Body of pancreas (tissue), 4 donors: ENCODE results near the gene PPP6R2. TPM values are rescaled to one million over a fixed set of nuclear protein-coding genes. Genes with fewer than 3 reads are reported as not detected.

ENCODE experiments used
- ATAC-seq: fragments of 150-250 bp; one replicate; pipeline ENCODE4 v1.9.1; 2016
- DNase-seq, 4 donors: peaks; one replicate each; pipeline ENCODE4 v3.0.0-alpha.2; 2019
- H3K27ac ChIP-seq, 4 donors: fragments of 200-600 bp; sonication (generic); 1 replicate in 3 of 4; 2 replicates in 1 of 4; pipeline versions ENCODE4 v1.5.1 to v1.6.1; 2016 to 2019; ENCODE audit warnings: mild to moderate bottlenecking in 1 of 4, mixed read lengths in 1 of 4, moderate library complexity in 1 of 4
- H3K27me3 ChIP-seq, 2 donors: fragments of 200-600 bp; sonication (generic); one replicate each; pipeline ENCODE4 v1.6.0; 2016; ENCODE audit warnings: mild to moderate bottlenecking in 1 of 2
- H3K36me3 ChIP-seq, 2 donors: fragments of 200-600 bp; sonication (generic); replicated peaks in 1 of 2; 2 replicates each; pipeline ENCODE4 v1.5.1; 2016; ENCODE audit warnings: low read depth in 2 of 2; ENCODE audit not compliant: insufficient read depth in 1 of 2
- H3K4me1 ChIP-seq: fragments of 200-600 bp; sonication (generic); one replicate; pipeline ENCODE4 v1.6.0; 2016
- H3K4me3 ChIP-seq, 2 donors: fragments of 200-600 bp; sonication (generic); 1 replicate in 1 of 2; 2 replicates in 1 of 2; pipeline ENCODE4 v1.5.1; 2016 to 2019
- H3K9me3 ChIP-seq, 3 donors: fragments of 200-600 bp; sonication (generic); 1 replicate in 2 of 3; 2 replicates in 1 of 3; pipeline ENCODE4 v1.5.1; 2016
- CTCF ChIP-seq, 7 experiments: fragments of 450-650 bp in 4 of 7; fragments of 200-600 bp in 3 of 7; sonication (generic) in 3 of 7; IDR thresholded peaks; one replicate each; pipeline ENCODE4 v1.5.1; 2016 to 2019; ENCODE audit warnings: antibody characterized with exemption in 7 of 7
- POLR2A ChIP-seq, 3 donors: fragments of 450-650 bp; IDR thresholded peaks; one replicate each; pipeline ENCODE4 v1.6.1; 2016; ENCODE audit warnings: antibody characterized with exemption in 3 of 3, mild to moderate bottlenecking in 2 of 3
- WGBS, 2 donors: methylation state at CpG; one replicate each; pipeline ENCODE4 v1.1.5; 2017; 5-methylcytosine and 5-hydroxymethylcytosine counted together
- intact Hi-C: fragments of 100-400 bp; cut with DNase I; formaldehyde crosslinking; loops from one replicate; pipeline ENCODE4 v1.15.1; 2023
- total RNA-seq, 2 donors: library from RNA; depleted of rRNA; stranded (reverse); fragments of >200 nt; gene quantifications; one replicate each; pipeline ENCODE4 v1.1.0, GENCODE V29; 2016

PPP6R2 gene
- total RNA-seq, 2 donors from 2014 or later: 48.8 to 53.4 TPM

DNA sequence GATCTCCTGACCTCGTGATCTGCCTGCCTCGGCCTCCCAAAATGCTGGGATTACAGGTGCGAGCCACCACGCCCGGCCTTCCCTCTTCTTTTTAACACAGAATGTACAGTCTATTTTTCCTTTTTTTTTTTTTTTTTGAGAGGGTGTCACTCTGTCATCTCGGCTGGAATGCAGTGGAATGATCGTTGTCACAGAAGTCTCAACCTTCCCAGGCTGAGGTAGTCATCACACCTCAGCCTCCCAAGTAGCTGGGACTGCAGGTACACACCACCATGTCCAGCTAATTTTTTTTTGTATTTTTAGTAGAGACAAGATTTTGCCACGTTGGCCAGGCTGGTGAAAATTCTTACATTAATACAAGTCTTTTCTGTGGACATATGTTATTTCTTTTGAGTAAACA, 13.1 kb downstream of the PPP6R2 start:
- Histone ChIP-seq H3K4me3 (no peak overlapping the region), H3K27me3 (no peaks in the 10 kb centered on the region), H3K27ac (no peak overlapping the region), H3K9me3 (no peaks in the 10 kb centered on the region), H3K4me1 (peaks cover 6% of the 10 kb centered on the region), H3K36me3 (no peaks in the 10 kb centered on the region)
- DNase-seq (no peak), ATAC-seq (no peak)
- 86 to 95% methylated on average over 8 of the region's 8 CpGs for WGBS, 2 donors
- intact Hi-C loops: no loop called here
- TF ChIP-seq POLR2A (IDR thresholded peaks at IDR 0.05): no peak
- TF ChIP-seq CTCF (IDR thresholded peaks at IDR 0.05): no peak

DNA sequence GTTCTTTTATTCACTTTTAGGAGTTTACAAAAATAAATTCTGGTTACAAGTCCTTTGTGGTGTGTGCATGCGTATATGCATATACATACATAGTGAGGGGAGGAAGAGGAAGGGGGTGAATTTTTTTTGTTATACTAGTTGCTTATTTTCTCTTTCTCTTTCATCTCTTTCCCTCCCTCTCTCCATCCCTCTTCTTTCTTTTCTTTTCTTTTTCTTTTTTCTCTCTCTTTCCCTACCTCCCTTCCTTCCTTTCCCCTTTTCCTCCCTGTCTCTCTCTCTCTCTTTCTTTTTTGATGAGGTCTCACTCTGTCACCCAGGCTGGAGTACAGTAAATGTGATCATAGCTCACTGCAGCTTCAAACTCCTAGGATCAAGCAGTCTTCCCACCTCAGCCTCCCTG, 14.1 kb downstream of the PPP6R2 start:
- Histone ChIP-seq H3K9me3 (no peaks in the 10 kb centered on the region), H3K27me3 (no peaks in the 10 kb centered on the region), H3K4me1 (peaks cover 8% of the 10 kb centered on the region), H3K36me3 (no peaks in the 10 kb centered on the region), H3K4me3 (no peak overlapping the region), H3K27ac (no peak overlapping the region)
- WGBS, 2 donors: 94 to 97% methylated on average over 1 of the region's 1 CpG
- no peak for ATAC-seq
- intact Hi-C loops: no loop called here
- no peak for TF ChIP-seq CTCF (IDR thresholded peaks at IDR 0.05)
- TF ChIP-seq POLR2A (IDR thresholded peaks at IDR 0.05): no peak
- DNase-seq: no peak

DNA sequence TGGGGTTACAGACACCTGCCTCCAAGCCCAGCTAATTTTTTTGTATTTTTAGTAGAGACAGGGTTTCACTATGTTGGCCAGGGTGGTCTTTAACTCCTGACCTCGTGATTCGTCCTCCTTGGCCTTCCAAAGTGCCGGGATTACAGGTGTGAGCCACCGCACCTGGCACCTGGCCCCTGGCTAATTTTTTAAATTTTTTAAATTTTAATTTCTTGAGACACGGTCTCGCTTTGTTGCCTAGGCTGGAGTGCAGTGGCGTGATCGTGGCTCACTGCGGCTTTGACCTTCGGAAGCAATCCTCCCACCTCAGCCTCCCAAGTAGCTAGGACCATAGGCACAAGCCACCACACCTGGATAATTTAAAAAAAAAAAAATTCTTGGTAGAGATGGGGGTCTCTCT, 14.6 kb downstream of the PPP6R2 start:
- DNase-seq (no peak), ATAC-seq (no peak)
- Histone ChIP-seq H3K36me3 (no peaks in the 10 kb centered on the region), H3K4me3 (no peak overlapping the region), H3K27ac (no peak overlapping the region), H3K27me3 (no peaks in the 10 kb centered on the region), H3K9me3 (no peaks in the 10 kb centered on the region), H3K4me1 (peaks cover 13% of the 10 kb centered on the region)
- TF ChIP-seq CTCF (IDR thresholded peaks at IDR 0.05): no peak
- no peak for TF ChIP-seq POLR2A (IDR thresholded peaks at IDR 0.05)
- 90 to 93% methylated on average over 10 of the region's 10 CpGs for WGBS, 2 donors
- intact Hi-C loops: no loop called here

DNA sequence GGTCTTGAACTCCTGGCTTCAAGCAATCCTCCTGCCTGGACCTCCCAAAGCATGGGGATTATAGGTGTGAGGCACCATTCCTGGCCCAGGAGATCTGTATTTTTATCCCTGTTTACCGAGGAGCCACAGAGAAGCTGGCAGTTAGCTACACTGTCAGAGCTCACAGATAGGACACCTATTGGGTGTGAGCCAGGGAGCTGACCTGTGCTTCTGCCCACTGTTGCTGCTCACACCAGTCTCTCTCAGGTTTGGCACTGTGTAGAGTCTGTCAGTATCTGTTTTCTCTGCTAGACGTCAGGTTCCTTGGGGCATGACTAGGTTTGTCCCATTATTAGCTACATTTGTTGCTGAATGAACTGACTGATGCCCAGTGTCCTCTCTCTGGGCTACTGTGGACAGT, 17.5 kb downstream of the PPP6R2 start:
- H3K9me3 ChIP-seq: no peaks in the 10 kb centered on the region
- intact Hi-C loops: loop anchor here (10.0 kb wide), 1 partner anchor 64 kb away; no protein-coding TSS in a partner anchor
- WGBS, 2 donors: 42 to 43% methylated on average over 2 of the region's 2 CpGs
- no peak for ATAC-seq
- no peaks in the 10 kb centered on the region for H3K36me3 ChIP-seq
- TF ChIP-seq CTCF (IDR thresholded peaks at IDR 0.05): no peak
- TF ChIP-seq POLR2A (IDR thresholded peaks at IDR 0.05): no peak
- no peak overlapping the region for H3K4me3 ChIP-seq
- H3K4me1 ChIP-seq: peaks cover 14% of the 10 kb centered on the region
- no peaks in the 10 kb centered on the region for H3K27me3 ChIP-seq
- H3K27ac ChIP-seq: no peak overlapping the region
- no peak for DNase-seq

DNA sequence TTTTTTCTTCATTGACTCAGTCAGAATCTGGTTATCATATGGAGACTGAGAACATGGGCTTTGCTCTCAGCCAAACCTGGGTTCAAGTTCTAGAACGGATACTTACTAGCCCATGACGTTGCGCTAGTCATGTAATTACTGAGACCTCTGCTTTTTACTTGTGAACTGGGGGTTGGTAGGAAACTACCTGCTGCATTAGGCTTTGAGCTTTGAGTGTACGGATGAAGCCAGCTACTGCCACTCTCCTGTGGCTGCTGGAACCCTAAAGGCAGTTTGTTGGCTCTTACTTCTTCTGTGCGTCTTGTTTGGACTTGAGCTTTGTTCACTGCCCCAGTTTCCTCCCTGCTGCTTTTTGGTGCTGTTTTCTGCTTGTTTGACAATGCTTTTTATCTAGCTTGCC, 18.1 kb downstream of the PPP6R2 start:
- DNase-seq: no peak

More for the DNA sequence above, 18.1 kb downstream of the PPP6R2 start:
- Histone ChIP-seq H3K27me3 (no peaks in the 10 kb centered on the region), H3K9me3 (no peaks in the 10 kb centered on the region), H3K4me3 (no peak overlapping the region), H3K4me1 (peaks cover 21% of the 10 kb centered on the region), H3K36me3 (no peaks in the 10 kb centered on the region), H3K27ac (no peak overlapping the region)
- TF ChIP-seq CTCF (IDR thresholded peaks at IDR 0.05): no peak
- TF ChIP-seq POLR2A (IDR thresholded peaks at IDR 0.05): no peak
- WGBS, 2 donors: 82 to 86% methylated on average over 5 of the region's 5 CpGs
- ATAC-seq: no peak
- intact Hi-C loops: loop anchor here (10.0 kb wide), 1 partner anchor 64 kb away; no protein-coding TSS in a partner anchor
